ENCODE data around the gene TMEM129.

- TF ChIP-seq CTCF (conservative IDR thresholded peaks at IDR 0.05 in 1 of 2, IDR thresholded peaks at IDR 0.05 in 1 of 2; ENCODE audit: low read depth in 1 of 2, low read length in 2 of 2) (no peak), EZH2 (IDR thresholded peaks at IDR 0.05; ENCODE audit: low read length, missing control alignments) (no peak)
These were observed 37.2 kb downstream of the TMEM129 start, which contains the start of gene FAM53A for GRCh38 chr4:1683736-1684505.
